Right lobe of liver (tissue), 6 donors: Measurements from ENCODE around the gene HYAL3. TPM values are rescaled to one million over a fixed set of nuclear protein-coding genes. Genes with fewer than 3 reads are reported as not detected.

Experiments
- ATAC-seq, 4 donors: fragments of 200-7000 bp; cut with Tn5 transposase; one replicate each; pipeline ENCODE4 v1.9.1; 2020; ENCODE audit warnings: mild to moderate bottlenecking in 4 of 4, moderate library complexity in 4 of 4
- DNase-seq, 3 donors: peaks; one replicate each; pipeline ENCODE4 v3.0.0-alpha.2; 2020
- H3K27ac ChIP-seq, 3 donors: fragments of 200-600 bp; one replicate each; pipeline ENCODE4 v1.8.0; 2022
- H3K27me3 ChIP-seq, 2 donors: fragments of 200-600 bp; one replicate each; pipeline ENCODE4 v1.8.0; 2022
- H3K36me3 ChIP-seq, 4 donors: fragments of 200-600 bp; sonication (generic) in 1 of 4; one replicate each; pipeline versions ENCODE4 v1.5.1 to v1.8.0; 2017 to 2022; ENCODE audit warnings: control low read depth in 1 of 4
- H3K4me1 ChIP-seq, 4 donors: fragments of 200-600 bp; sonication (generic) in 1 of 4; one replicate each; pipeline versions ENCODE4 v1.5.1 to v1.8.0; 2017 to 2022; ENCODE audit warnings: control low read depth in 1 of 4
- H3K4me3 ChIP-seq, 3 donors: fragments of 200-600 bp; one replicate each; pipeline ENCODE4 v1.8.0; 2022
- H3K9me3 ChIP-seq, 4 donors: fragments of 200-600 bp; sonication (generic) in 1 of 4; one replicate each; pipeline versions ENCODE4 v1.5.1 to v1.8.0; 2017 to 2022; ENCODE audit warnings: control low read depth in 1 of 4
- POLR2A ChIP-seq: fragments of 450-650 bp; IDR thresholded peaks from one replicate; pipeline ENCODE4 v1.6.1; 2017; ENCODE audit warnings: antibody characterized with exemption, mild to moderate bottlenecking
- WGBS: methylation state at CpG from one replicate; pipeline ENCODE4 v1.1.6; 2018; ENCODE audit warnings: low coverage, low lambda C conversion rate; ENCODE audit not compliant: insufficient coverage; ENCODE audit errors: missing lambda C conversion rate; 5-methylcytosine and 5-hydroxymethylcytosine counted together
- intact Hi-C, 2 donors: fragments of 100-400 bp; cut with DNase I; formaldehyde crosslinking; loops; one replicate each; pipeline versions ENCODE4 v1.11.2 to v1.14.1; 2022
- total RNA-seq, 6 experiments: library from RNA; depleted of rRNA in 2 of 6; stranded (reverse); fragments of >200 nt in 2 of 6; fragmentation: NEBNext Ultra II Directional in 3 of 6; extraction: Animal tissue kit (Norgen Biotek cat#: 25700) in 3 of 6; gene quantifications; one replicate each; pipeline versions ENCODE4 v1.1.0 to v1.2.4, GENCODE V29; 2016 to 2023
- TF ChIP-seq, protein P1 (sequence below), 4 donors: fragments of 200-600 bp in 3 of 4; fragments of 450-650 bp in 1 of 4; IDR thresholded peaks; one replicate each; pipeline versions ENCODE4 v1.5.1 to v1.8.0; 2016 to 2022; ENCODE audit warnings: antibody characterized with exemption in 4 of 4, mild to moderate bottlenecking in 2 of 4
- donor health status: DM: no; HTN: yes; CAD: no.
- donor health status: DM: no; HTN: no; CAD: no.
- donor health status: DM: no; HTN: no; CAD: no.
- donor health status: DM: no; HTN: yes; CAD: no.
- donor health status: DM: no; HTN: yes; CAD: no.

HYAL3 gene
- total RNA-seq, 6 experiments from 2014 or later: 1.8 to 7.5 (median 3.1) TPM

DNA sequence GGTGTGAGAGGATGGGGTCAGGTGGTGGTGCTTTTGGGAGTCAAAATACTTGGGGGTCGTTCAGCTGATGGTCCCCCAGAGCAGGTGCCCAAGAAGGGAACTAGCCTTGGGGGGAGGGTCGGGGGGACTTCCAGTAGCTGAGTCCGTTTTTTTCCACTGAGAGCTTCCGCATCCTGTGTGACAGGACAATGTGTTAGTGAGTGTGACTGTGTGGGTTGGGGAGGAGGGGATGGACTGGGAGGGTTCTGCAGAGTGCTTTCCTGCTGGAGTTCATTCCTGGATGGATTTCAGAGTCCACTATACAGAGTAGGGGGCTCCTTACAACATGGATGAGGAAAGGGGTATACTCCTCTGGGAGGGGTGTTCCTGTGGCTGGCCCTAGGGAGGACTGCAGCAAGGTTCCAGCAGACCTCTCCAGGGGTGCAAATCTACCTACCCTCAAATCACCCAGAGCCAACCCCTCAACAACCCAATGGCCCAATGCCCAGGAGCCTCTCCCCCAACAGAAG is 23.9 kb upstream of the HYAL3 start:
- Histone ChIP-seq H3K4me3 (no peak overlapping the region), H3K9me3 (no peaks in the 10 kb centered on the region), H3K36me3 (peaks cover 0 to 10% (median 1%) of the 10 kb centered on the region in 4 donors), H3K27me3 (no peaks in the 10 kb centered on the region), H3K4me1 (peaks cover 0 to 55% (median 21%) of the 10 kb centered on the region in 4 donors), H3K27ac (peak overlapping the region; percentile 98 to 99 (median 98))
- WGBS: 37% methylated on average over 3 of the region's 4 CpGs
- ATAC-seq (peak in 3 of 4 donors; percentile 6 to 13 (median 10)), DNase-seq (no peak)
- TF ChIP-seq POLR2A: no peak
- TF ChIP-seq, protein P1, sequence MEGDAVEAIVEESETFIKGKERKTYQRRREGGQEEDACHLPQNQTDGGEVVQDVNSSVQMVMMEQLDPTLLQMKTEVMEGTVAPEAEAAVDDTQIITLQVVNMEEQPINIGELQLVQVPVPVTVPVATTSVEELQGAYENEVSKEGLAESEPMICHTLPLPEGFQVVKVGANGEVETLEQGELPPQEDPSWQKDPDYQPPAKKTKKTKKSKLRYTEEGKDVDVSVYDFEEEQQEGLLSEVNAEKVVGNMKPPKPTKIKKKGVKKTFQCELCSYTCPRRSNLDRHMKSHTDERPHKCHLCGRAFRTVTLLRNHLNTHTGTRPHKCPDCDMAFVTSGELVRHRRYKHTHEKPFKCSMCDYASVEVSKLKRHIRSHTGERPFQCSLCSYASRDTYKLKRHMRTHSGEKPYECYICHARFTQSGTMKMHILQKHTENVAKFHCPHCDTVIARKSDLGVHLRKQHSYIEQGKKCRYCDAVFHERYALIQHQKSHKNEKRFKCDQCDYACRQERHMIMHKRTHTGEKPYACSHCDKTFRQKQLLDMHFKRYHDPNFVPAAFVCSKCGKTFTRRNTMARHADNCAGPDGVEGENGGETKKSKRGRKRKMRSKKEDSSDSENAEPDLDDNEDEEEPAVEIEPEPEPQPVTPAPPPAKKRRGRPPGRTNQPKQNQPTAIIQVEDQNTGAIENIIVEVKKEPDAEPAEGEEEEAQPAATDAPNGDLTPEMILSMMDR (IDR thresholded peaks at IDR 0.05): no peak
- intact Hi-C loops: loop anchor here in 1 of 2 donors (5.0 kb wide), 1 partner anchor 51 kb away; no protein-coding TSS in a partner anchor

DNA sequence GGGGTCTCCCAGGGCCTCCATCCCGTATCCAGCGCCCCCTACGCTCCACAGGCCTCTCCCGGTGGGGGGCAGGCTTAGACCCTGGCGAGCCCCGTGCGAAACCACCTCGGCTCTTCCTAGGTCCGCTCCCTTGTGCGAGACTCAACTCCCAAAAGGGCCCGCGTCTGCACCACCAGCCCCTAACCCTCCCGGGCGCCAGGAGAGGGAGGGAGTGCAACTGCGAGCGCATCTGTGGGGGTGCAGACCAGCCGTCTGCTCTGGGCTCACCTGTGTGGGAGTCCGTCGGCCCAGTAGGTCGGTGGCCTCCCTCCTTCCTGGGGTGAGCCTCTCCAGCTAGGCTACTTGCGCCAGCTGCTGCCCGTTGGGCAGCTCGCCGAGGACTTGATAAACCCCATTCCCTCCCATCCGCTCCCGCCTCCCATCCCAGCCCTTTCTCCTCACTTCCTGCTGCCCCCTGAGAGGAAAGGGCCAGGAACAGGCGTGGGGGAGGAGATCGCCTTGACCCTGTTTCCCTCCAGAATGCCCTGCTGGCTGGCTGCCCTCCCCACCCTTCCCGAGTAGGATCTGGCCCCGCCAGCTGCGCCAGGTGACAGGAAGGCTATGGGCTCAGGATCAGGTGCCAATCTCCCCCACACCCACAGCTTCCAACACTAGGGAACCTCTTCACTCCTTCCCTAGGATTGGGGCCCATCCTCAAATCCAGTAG is 23.3 kb upstream of the HYAL3 start, which contains the start of gene HYAL2:
Gene HYAL2, minus strand, starts transcription at position 360 of the 706 bp plus-strand sequence. CDS start 2,256 bp downstream, outside the sequence.
- TF ChIP-seq, protein P1 (IDR thresholded peaks at IDR 0.05): no peak
- TF ChIP-seq POLR2A: no peak
- ATAC-seq: peak; percentile 1 to 7 (median 4)
- H3K4me1 ChIP-seq: peaks cover 0 to 58% (median 21%) of the 10 kb centered on the region in 4 donors

GRCh38 chr3:50322115-50322385 is 22.8 kb upstream of the HYAL3 start:
- TF ChIP-seq, protein P1 (IDR thresholded peaks at IDR 0.05): no peak
- intact Hi-C loops: loop anchor here in 1 of 2 donors (5.0 kb wide), 1 partner anchor 50 kb away; no protein-coding TSS in a partner anchor

More for the DNA sequence above, 23.3 kb upstream of the HYAL3 start, which contains the start of gene HYAL2:
- Histone ChIP-seq H3K27ac (peak within 1 kb of the TSS; percentile 98 to 99 (median 98)), H3K9me3 (no peaks in the 10 kb centered on the region), H3K36me3 (peaks cover 0 to 14% (median 3%) of the 10 kb centered on the region in 4 donors), H3K4me3 (peak within 1 kb of the TSS; percentile 88 to 89 (median 89)), H3K27me3 (no peaks in the 10 kb centered on the region)
- intact Hi-C loops: loop anchor here in 1 of 2 donors (5.0 kb wide), 1 partner anchor 50 kb away; no protein-coding TSS in a partner anchor
- peak; percentile 76 to 79 (median 76) for DNase-seq
- 53% methylated on average over 20 of the region's 31 CpGs for WGBS

DNA sequence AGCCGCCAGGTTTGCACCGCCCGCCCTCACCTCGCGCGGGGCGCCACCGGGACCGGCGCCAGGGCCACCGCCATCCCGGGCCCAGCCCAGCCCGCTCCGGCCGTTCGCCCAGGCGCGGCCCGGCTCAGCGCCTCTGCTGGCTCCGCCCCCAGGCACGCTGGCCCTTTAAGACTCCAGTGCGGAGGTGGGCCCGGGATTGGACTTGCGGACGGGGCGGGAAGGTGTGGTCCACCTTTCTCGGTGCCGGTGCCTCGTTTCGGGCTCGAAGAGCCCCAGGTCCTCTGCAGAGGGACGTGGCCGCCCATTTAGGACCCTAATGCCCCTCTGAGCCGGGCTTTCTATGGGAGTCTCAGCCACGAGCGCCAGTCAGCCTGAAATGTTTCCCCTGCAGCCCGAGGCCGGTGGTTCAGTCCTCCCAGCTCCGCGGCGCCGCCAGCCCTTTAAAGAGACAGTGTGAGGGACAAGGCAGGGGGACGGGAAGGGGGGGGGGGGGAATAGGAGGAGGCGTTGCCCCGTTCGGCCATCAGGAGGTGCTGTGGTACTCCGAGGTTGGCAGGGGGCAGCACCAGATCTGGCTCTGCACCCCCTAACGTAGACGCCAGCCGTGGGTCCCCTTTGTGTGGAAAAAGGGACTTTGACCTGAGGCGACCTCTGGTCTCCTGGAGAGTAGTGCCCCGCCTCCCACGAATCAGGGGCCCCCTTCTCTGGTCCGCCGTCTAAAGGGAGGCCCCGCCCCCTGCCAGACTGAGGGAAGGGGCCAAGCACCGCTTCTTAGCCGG is 22.3 kb upstream of the HYAL3 start:
- under 1% methylated on average over 22 of the region's 59 CpGs for WGBS
- intact Hi-C loops: loop anchor here in 1 of 2 donors (5.0 kb wide), 1 partner anchor 49 kb away; no protein-coding TSS in a partner anchor
- Histone ChIP-seq H3K4me1 (peaks cover 0 to 56% (median 16%) of the 10 kb centered on the region in 4 donors), H3K36me3 (peaks cover 0 to 23% (median 3%) of the 10 kb centered on the region in 4 donors), H3K27ac (peak overlapping the region; percentile 98 to 99 (median 98)), H3K27me3 (no peaks in the 10 kb centered on the region), H3K9me3 (no peaks in the 10 kb centered on the region), H3K4me3 (peak overlapping the region; percentile 88 to 89 (median 89))
- TF ChIP-seq POLR2A: peak; percentile 77
- TF ChIP-seq, protein P1 (IDR thresholded peaks at IDR 0.05): peak; percentile 34 to 52 (median 43)
- ATAC-seq: peak; percentile 73 to 84 (median 77)
- peak; percentile 91 to 93 (median 92) for DNase-seq

More at GRCh38 chr3:50322115-50322385, 22.8 kb upstream of the HYAL3 start:
- Histone ChIP-seq H3K27me3 (no peaks in the 10 kb centered on the region), H3K36me3 (peaks cover 0 to 18% (median 3%) of the 10 kb centered on the region in 4 donors), H3K4me3 (peak overlapping the region; percentile 88 to 89 (median 89)), H3K4me1 (peaks cover 0 to 57% (median 18%) of the 10 kb centered on the region in 4 donors), H3K27ac (peak overlapping the region; percentile 98 to 99 (median 98)), H3K9me3 (no peaks in the 10 kb centered on the region)
- 14% methylated on average over 1 of the region's 14 CpGs for WGBS
- ATAC-seq (no peak), DNase-seq (no peak)
